SK-N-SH (cell line): ENCODE data around the gene TAF11L3. TPM values are rescaled to one million over a fixed set of nuclear protein-coding genes. Genes with fewer than 3 reads are reported as not detected.
"Not testable (repeated sequence)": the region's sequence is repeated elsewhere in the genome, so short reads cannot be mapped to it uniquely, and the experiment has no call there.

Experiments used
- CTCF ChIA-PET: fragments of 300-600, 350-600 bp; formaldehyde crosslinking; extraction: SDS; loops from one replicate; lab custom pipeline; 2021; lab: Yijun Ruan, JAX
- POLR2A ChIA-PET: fragments of 350-600 bp; sonication (Branson Sonifier 250); formaldehyde crosslinking; extraction: SDS; loops from one replicate; lab custom pipeline; 2020; ENCODE audit warnings: antibody characterized with exemption, inconsistent platforms; lab: Yijun Ruan, JAX
- DNase-seq: peaks from one replicate; pipeline ENCODE4 v3.0.0; 2012
- H2AFZ ChIP-seq: fragments of 200-600 bp; sonication (generic); 2 replicates; pipeline ENCODE4 v1.8.1; 2016; ENCODE audit warnings: antibody characterized with exemption, mild to moderate bottlenecking, low read depth
- H3F3A ChIP-seq: fragments of 200-600 bp; sonication (generic); replicated peaks from 2 replicates; pipeline ENCODE3; 2016; ENCODE audit warnings: antibody characterized with exemption, mild to moderate bottlenecking; ENCODE audit not compliant: insufficient read depth
- H3K27ac ChIP-seq, 2 experiments: fragments of 200-500 bp in 1 of 2; fragments of 200-600 bp in 1 of 2; sonication (Bioruptor generic) in 1 of 2; sonication (generic), shearing (Covaris generic) in 1 of 2; 2 replicates each; pipeline versions ENCODE4 v1.5.1 to v1.6.1; 2014 to 2016; ENCODE audit warnings: low read depth in 2 of 2, inconsistent platforms in 1 of 2, low read length in 1 of 2, mild to moderate bottlenecking in 1 of 2, mixed read lengths in 1 of 2
- H3K27me3 ChIP-seq: fragments of 200-600 bp; sonication (generic), shearing (Covaris generic); 2 replicates; pipeline ENCODE4 v1.6.1; 2016; ENCODE audit warnings: mixed run types; ENCODE audit not compliant: insufficient read depth
- H3K36me3 ChIP-seq, 2 experiments: fragments of 200-500 bp in 1 of 2; fragments of 200-600 bp in 1 of 2; sonication (Bioruptor generic) in 1 of 2; sonication (generic) in 1 of 2; replicated peaks in 1 of 2; 2 replicates each; pipeline versions ENCODE3 to v1.5.1; 2014 to 2016; ENCODE audit warnings: low read length in 1 of 2, mild to moderate bottlenecking in 1 of 2; ENCODE audit not compliant: insufficient read depth in 2 of 2, control insufficient read depth in 1 of 2
- H3K4me1 ChIP-seq, 2 experiments: fragments of 200-500 bp in 1 of 2; fragments of 200-600 bp in 1 of 2; sonication (Bioruptor generic) in 1 of 2; sonication (generic), shearing (Covaris generic) in 1 of 2; 2 replicates each; pipeline versions ENCODE4 v1.5.1 to v1.6.1; 2014 to 2016; ENCODE audit warnings: low read depth in 1 of 2, low read length in 1 of 2, mixed run types in 1 of 2; ENCODE audit not compliant: insufficient read depth in 2 of 2, control insufficient read depth in 1 of 2
- H3K4me2 ChIP-seq: fragments of 200-600 bp; sonication (generic), shearing (Covaris generic); 2 replicates; pipeline ENCODE4 v1.6.1; 2017; ENCODE audit warnings: mixed run types
- H3K4me3 ChIP-seq, 2 experiments: fragments of 200-500 bp in 1 of 2; fragments of 200-600 bp in 1 of 2; sonication (Bioruptor generic) in 1 of 2; sonication (generic), shearing (Covaris generic) in 1 of 2; 2 replicates each; pipeline versions ENCODE4 v1.5.1 to v1.8.1; 2014 to 2016; ENCODE audit warnings: low read depth in 2 of 2, inconsistent platforms in 1 of 2, low read length in 1 of 2, mild to moderate bottlenecking in 1 of 2, mixed read lengths in 1 of 2, moderate library complexity in 1 of 2
- H3K79me2 ChIP-seq: fragments of 200-600 bp; sonication (generic); 2 replicates; pipeline ENCODE4 v1.8.1; 2017; ENCODE audit warnings: mild to moderate bottlenecking; ENCODE audit not compliant: insufficient read depth
- H3K9ac ChIP-seq: fragments of 200-600 bp; sonication (generic); 2 replicates; pipeline ENCODE4 v1.6.1; 2017; ENCODE audit warnings: mixed run types
- H3K9me2 ChIP-seq: fragments of 200-600 bp; sonication (generic); 2 replicates; pipeline ENCODE4 v1.6.1; 2017; ENCODE audit warnings: mixed run types
- H3K9me3 ChIP-seq: fragments of 200-600 bp; sonication (generic); 2 replicates; pipeline ENCODE4 v1.6.1; 2017; ENCODE audit warnings: mixed run types, mild to moderate bottlenecking, moderate library complexity
- H4K20me1 ChIP-seq: fragments of 200-600 bp; sonication (generic); 2 replicates; pipeline ENCODE4 v1.6.1; 2017; ENCODE audit warnings: mild to moderate bottlenecking, mixed run types; ENCODE audit not compliant: insufficient read depth
- CHD2 ChIP-seq: fragments of 150-350 bp; IDR thresholded peaks from 2 replicates; pipeline ENCODE4 v1.6.1; 2018; ENCODE audit warnings: low read length; ENCODE audit not compliant: partially characterized antibody
- EZH2phosphoT487 ChIP-seq: fragments of 200-600 bp; sonication (generic); IDR thresholded peaks from 2 replicates; pipeline ENCODE4 v1.6.1; 2017; ENCODE audit warnings: low read depth, mixed run types, mild to moderate bottlenecking, antibody characterized with exemption, moderate library complexity, borderline replicate concordance
- JUND ChIP-seq: IDR thresholded peaks from 2 replicates; pipeline ENCODE4 v1.4.0; 2012
- MEF2A ChIP-seq: IDR thresholded peaks from 2 replicates; pipeline ENCODE4 v1.4.0; 2012; ENCODE audit warnings: low read depth, borderline replicate concordance
- RAD21 ChIP-seq: IDR thresholded peaks from 2 replicates; pipeline ENCODE4 v1.6.1; 2012; ENCODE audit warnings: mild to moderate bottlenecking, low read length
- RCOR1 ChIP-seq: fragments of 150-350 bp; IDR thresholded peaks from 2 replicates; pipeline ENCODE4 v1.6.1; 2017; ENCODE audit warnings: antibody characterized with exemption, low read length
- RFX5 ChIP-seq: IDR thresholded peaks from 2 replicates; pipeline ENCODE4 v1.6.1; 2012; ENCODE audit warnings: mild to moderate bottlenecking, improper control_type of control experiment, low read length
- RXRA ChIP-seq: IDR thresholded peaks from 2 replicates; pipeline ENCODE4 v1.4.0; 2012; ENCODE audit warnings: low read depth, mild to moderate bottlenecking, borderline replicate concordance
- TEAD4 ChIP-seq: IDR thresholded peaks from 2 replicates; pipeline ENCODE4 v1.4.0; 2012; ENCODE audit warnings: mild to moderate bottlenecking, borderline replicate concordance; ENCODE audit not compliant: insufficient read depth
- WGBS: methylation state at CpG from one replicate; pipeline ENCODE4 v1.1.6; 2017; ENCODE audit warnings: low lambda C conversion rate; 5-methylcytosine and 5-hydroxymethylcytosine counted together
- polyA plus RNA-seq, 3 experiments: library from polyadenylated mRNA; depleted of rRNA; stranded (reverse); fragments of >200 nt; gene quantifications; 2 replicates each; pipeline ENCODE4 v1.2.3, GENCODE V29; 2012
- TF ChIP-seq, protein P1 (sequence below): fragments of 150-350 bp; IDR thresholded peaks from 2 replicates; pipeline ENCODE4 v1.6.1; 2016; ENCODE audit warnings: mild to moderate bottlenecking, low read depth, low read length
- TF ChIP-seq, protein P2 (sequence below): IDR thresholded peaks from 2 replicates; pipeline ENCODE4 v1.6.1; 2012; ENCODE audit warnings: mild to moderate bottlenecking, low read depth, low read length, moderate library complexity
- TF ChIP-seq, protein P3 (sequence below): IDR thresholded peaks from 2 replicates; pipeline ENCODE4 v1.4.0; 2012; ENCODE audit warnings: low read depth, borderline replicate concordance
- TF ChIP-seq, protein P4 (sequence below): IDR thresholded peaks from 2 replicates; pipeline ENCODE4 v1.4.0; 2012; ENCODE audit warnings: low read depth
- TF ChIP-seq, protein P5 (sequence below): fragments of 150-350 bp; IDR thresholded peaks from 2 replicates; pipeline ENCODE4 v1.6.1; 2017; ENCODE audit warnings: antibody characterized with exemption, low read length, low read depth, borderline replicate concordance

TAF11L3 gene
- not detected in 2 replicates for polyA plus RNA-seq (2012; rRNA removed)
- not detected in 2 replicates for polyA plus RNA-seq (2012; cell fraction: cytosol; rRNA removed)
- polyA plus RNA-seq (2012; cell fraction: nucleus; rRNA removed) = not detected in 2 replicates

DNA sequence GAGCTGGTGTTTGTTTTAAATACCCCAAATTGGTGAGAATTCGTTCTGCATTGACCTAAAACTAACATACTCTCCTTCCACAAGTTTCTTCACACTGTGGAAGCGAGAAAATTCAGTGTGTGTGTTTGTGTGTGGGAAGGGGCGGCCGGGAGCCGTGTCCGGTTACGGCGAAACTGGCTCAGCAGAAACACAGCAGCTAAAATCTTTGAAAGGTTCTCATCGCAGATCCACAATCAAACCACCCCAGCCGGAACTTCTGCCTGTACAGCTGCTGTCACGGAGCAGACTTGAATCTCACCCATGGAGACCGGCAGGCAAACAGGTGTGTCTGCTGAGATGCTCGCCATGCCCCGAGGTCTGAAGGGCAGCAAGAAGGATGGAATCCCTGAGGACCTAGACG, at the start of gene TAF11L3:
TSS of gene TAF11L3 (plus strand) at position 301 of the 400 bp plus-strand sequence.
- H3K9me2 ChIP-seq, H3K27ac ChIP-seq, H3K27me3 ChIP-seq, H3K4me3 ChIP-seq, CTCF ChIA-PET, H3K9me3 ChIP-seq, DNase-seq, POLR2A ChIA-PET, H3K36me3 ChIP-seq, H3F3A ChIP-seq, H3K4me2 ChIP-seq, H3K9ac ChIP-seq, H3K4me1 ChIP-seq, H2AFZ ChIP-seq, H4K20me1 ChIP-seq, H3K79me2 ChIP-seq: not testable (repeated sequence)
- no CpG with 5 or more reads among the region's 15 CpGs for WGBS

DNA sequence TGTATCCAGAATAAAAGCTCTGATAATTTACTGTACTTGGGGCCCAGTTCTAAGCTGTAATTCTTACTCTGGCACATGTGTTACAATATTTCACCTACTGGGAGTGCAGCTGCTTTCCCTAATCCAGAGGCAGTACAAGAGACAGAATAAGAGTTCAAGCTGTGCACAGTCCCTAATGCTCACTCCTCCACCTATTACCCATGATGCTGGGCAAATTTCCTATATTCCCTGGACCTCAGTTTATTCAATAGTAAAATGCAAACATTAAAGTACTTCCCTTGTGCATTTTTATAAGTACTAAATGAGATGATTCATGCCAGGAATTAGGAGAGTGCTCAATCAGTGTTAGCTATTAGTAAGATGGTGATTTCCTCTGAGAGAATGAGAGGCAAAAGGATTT, 48.1 kb upstream of the TAF11L3 start:
- Histone ChIP-seq H3K9ac (no peak overlapping the region), H3K79me2 (no peaks in the 10 kb centered on the region), H3K36me3 (no peaks in the 10 kb centered on the region), H3K27ac (no peak overlapping the region), H4K20me1 (no peaks in the 10 kb centered on the region), H3K4me1 (no peaks in the 10 kb centered on the region; a peak in 1 of 4 replicates), H3K27me3 (no peaks in the 10 kb centered on the region), H3K4me3 (no peak overlapping the region), H3K9me3 (no peaks in the 10 kb centered on the region), H2AFZ (no peak overlapping the region), H3F3A (no peaks in the 10 kb centered on the region), H3K9me2 (no peaks in the 10 kb centered on the region), H3K4me2 (no peak overlapping the region)
- TF ChIP-seq RXRA (no peak), RFX5 (no peak), RAD21 (no peak), MEF2A (no peak), RCOR1 (no peak), JUND (no peak), TEAD4 (no peak), CHD2 (no peak), EZH2phosphoT487 (no peak)
- TF ChIP-seq, protein P1, sequence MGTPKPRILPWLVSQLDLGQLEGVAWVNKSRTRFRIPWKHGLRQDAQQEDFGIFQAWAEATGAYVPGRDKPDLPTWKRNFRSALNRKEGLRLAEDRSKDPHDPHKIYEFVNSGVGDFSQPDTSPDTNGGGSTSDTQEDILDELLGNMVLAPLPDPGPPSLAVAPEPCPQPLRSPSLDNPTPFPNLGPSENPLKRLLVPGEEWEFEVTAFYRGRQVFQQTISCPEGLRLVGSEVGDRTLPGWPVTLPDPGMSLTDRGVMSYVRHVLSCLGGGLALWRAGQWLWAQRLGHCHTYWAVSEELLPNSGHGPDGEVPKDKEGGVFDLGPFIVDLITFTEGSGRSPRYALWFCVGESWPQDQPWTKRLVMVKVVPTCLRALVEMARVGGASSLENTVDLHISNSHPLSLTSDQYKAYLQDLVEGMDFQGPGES = no peak
- TF ChIP-seq, protein P2, sequence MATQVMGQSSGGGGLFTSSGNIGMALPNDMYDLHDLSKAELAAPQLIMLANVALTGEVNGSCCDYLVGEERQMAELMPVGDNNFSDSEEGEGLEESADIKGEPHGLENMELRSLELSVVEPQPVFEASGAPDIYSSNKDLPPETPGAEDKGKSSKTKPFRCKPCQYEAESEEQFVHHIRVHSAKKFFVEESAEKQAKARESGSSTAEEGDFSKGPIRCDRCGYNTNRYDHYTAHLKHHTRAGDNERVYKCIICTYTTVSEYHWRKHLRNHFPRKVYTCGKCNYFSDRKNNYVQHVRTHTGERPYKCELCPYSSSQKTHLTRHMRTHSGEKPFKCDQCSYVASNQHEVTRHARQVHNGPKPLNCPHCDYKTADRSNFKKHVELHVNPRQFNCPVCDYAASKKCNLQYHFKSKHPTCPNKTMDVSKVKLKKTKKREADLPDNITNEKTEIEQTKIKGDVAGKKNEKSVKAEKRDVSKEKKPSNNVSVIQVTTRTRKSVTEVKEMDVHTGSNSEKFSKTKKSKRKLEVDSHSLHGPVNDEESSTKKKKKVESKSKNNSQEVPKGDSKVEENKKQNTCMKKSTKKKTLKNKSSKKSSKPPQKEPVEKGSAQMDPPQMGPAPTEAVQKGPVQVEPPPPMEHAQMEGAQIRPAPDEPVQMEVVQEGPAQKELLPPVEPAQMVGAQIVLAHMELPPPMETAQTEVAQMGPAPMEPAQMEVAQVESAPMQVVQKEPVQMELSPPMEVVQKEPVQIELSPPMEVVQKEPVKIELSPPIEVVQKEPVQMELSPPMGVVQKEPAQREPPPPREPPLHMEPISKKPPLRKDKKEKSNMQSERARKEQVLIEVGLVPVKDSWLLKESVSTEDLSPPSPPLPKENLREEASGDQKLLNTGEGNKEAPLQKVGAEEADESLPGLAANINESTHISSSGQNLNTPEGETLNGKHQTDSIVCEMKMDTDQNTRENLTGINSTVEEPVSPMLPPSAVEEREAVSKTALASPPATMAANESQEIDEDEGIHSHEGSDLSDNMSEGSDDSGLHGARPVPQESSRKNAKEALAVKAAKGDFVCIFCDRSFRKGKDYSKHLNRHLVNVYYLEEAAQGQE = no peak
- TF ChIP-seq, protein P3, sequence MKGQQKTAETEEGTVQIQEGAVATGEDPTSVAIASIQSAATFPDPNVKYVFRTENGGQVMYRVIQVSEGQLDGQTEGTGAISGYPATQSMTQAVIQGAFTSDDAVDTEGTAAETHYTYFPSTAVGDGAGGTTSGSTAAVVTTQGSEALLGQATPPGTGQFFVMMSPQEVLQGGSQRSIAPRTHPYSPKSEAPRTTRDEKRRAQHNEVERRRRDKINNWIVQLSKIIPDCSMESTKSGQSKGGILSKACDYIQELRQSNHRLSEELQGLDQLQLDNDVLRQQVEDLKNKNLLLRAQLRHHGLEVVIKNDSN = no peak
- TF ChIP-seq, protein P4, sequence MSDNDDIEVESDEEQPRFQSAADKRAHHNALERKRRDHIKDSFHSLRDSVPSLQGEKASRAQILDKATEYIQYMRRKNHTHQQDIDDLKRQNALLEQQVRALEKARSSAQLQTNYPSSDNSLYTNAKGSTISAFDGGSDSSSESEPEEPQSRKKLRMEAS = no peak
- TF ChIP-seq, protein P5, sequence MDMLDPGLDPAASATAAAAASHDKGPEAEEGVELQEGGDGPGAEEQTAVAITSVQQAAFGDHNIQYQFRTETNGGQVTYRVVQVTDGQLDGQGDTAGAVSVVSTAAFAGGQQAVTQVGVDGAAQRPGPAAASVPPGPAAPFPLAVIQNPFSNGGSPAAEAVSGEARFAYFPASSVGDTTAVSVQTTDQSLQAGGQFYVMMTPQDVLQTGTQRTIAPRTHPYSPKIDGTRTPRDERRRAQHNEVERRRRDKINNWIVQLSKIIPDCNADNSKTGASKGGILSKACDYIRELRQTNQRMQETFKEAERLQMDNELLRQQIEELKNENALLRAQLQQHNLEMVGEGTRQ = no peak
- DNase-seq = no peak
- CTCF ChIA-PET = interaction anchor here (1.1 kb wide), 1 partner anchor 254 kb away, joined by 3 read pairs; no protein-coding TSS in a partner anchor
- POLR2A ChIA-PET = interaction anchor here (0.5 kb wide), 1 partner anchor 229 kb away, joined by 4 read pairs; no protein-coding TSS in a partner anchor

DNA sequence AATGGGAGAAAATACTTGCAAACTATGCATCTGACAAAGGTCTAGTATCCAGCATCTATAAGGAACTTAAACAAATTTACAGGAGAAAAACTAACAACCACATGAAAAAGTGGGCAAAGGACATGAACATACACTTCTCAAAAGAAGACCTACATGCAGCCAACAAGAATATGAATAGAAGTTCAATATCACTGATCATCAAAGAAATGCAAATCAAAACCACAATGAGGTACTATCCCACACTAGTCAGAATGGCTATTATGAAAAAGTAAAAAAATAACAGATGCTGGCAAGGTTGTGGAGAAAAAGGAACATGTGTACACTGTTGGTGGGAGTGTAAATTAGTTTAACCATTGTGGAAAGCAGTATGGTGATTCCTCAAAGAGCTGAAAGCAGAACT, 43.1 kb upstream of the TAF11L3 start:
- H3K27me3 ChIP-seq, H3K9me3 ChIP-seq, H3K36me3 ChIP-seq, POLR2A ChIA-PET, H3K27ac ChIP-seq, DNase-seq, H4K20me1 ChIP-seq, H2AFZ ChIP-seq, H3K4me3 ChIP-seq, H3K9me2 ChIP-seq, H3F3A ChIP-seq, H3K4me1 ChIP-seq, H3K4me2 ChIP-seq, H3K79me2 ChIP-seq, H3K9ac ChIP-seq: not testable (repeated sequence)
- CTCF ChIA-PET = interaction anchor here (1.1 to 1.3 kb wide), 2 partner anchors 9 to 258 kb away, joined by 5 to 6 read pairs; partner anchors contain the start of gene BASP1
